Non-pigmented ciliary epithelial cell (primary cell): ENCODE data around the gene NSF.
"Not testable (repeated sequence)": the region's sequence is repeated elsewhere in the genome, so short reads cannot be mapped to it uniquely, and the experiment has no call there.

ENCODE experiments used
- DNase-seq: peaks from one replicate; pipeline ENCODE4 v3.0.0-alpha.2; 2010; ENCODE audit warnings: low read depth

Gene NSF

DNA sequence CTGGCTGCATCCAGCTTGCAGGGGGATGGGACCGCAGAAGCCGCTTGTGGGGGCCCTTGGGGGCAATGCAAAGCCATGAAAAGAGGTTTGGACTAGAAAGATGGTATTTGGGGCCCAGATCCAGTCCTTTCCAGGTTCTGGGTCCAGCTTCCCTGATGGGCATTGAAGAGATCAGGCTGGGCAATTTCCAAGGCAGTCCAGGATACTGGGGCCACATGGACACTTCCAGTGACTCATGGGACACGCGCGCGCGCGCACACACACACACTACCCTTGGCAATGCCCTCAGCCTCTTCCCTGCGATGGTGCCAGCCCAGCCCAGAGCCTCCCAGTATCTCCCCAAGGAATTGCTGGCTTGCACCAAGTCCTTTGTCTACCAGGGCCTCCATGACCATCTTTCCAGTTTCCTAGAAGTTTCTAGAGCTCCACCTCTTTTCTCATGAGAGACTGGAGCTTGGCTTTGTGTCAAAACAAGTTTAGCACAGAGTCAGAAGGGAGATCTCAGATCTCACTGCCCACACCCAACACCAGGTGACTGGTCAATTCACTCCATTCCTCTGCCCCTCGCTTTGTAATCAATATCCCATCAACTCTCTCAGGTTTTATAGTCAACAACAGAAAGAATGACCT is 183.8 kb downstream of the NSF start:
- DNase-seq, result no peak

DNA sequence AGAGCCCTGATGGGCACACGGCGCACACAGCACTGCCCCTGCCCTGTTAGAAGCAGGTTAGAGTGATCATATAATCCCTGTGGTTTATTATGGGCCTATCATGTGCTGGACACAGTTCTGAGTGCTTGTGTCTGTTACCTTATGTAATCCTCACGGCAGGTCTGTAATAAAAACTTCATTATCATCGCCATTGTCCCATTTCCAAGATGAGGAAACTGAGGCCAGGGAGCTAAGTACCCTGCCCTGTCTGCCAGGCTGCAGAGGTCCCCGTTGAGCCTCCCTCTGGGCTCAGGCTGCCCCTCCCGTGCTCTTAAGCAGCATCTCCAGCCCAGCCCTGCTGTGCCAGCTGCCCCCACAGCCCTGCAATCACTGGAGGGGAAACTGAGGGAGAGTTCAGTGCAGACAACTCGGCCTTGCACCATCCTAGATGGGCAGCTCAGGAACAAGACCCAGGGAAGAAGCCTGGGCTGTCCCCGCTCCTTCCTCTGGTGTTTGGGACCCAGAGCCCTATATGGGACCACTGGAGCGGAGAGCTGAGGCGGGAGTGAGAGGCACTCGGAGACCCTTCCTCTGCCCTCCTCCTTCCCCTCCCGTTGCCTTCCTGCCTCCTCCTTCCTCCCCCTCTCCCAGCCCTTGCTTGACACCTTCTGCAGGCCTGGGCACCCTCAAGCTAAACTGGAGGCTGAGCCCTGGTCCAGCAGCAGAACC is 186.0 kb downstream of the NSF start:
- DNase-seq, result no peak

DNA sequence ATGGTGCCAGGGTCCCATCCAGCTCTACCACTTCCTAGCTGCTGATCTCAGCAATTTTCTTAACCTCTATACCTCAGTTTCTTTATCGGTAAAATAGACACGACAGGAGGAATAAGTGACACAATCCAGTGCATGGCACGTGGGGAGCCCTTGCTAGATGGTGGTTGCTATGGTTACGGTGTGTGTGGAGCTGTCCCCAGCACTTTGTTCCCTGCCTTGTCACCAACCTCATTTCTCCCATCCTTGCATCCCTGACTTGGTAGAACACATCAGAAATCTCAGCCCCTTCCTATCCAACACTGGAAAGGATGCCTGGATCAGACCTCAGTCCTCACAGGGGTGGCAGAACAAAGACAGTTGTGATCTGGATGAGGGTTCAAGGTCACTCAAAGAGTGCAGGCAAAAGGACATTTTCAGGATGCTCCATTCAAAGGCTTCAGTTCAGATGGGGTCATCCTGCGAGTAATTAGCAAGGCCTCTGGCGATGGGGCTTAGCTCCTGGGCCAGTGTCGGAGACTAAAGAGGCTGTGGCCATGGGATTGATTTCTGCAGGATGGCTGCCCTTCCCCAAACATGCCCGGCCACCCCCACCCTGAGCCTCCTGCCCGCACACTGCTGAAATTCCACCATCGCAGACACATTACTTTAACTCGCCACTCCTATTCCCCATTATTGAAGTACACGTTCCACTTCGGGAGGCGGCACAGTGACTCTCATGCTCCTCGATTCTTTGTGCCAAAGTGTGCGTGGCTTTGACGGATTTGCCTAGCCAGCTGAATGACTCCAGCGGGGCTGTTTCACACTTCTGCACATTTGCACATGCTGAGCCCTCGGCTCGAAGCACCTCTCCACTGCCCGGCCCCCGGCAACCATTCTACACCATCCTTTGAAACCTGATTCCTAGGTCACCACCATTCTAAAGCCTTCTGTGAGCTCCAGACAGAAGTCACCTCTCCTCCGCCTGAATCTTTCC is 187.8 kb downstream of the NSF start:
- DNase-seq, result no peak

DNA sequence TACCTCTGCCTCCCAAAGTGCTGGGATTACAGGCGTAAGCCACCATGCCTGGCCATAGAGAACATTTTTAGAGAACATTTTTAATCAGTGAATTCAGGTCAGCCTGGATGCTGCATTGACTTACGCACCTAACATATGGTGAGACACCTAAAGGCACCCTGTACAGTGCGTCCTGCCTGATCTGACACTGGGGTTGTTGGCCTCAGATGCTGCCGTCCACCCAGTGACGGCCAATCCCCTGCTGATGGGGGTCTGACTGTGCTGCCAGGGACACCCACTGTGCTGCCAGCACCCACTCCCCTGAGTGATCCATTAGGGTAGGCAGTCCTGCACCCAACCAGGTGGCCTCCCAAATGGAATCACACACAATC is 189.5 kb downstream of the NSF start:
- DNase-seq, result no peak

DNA sequence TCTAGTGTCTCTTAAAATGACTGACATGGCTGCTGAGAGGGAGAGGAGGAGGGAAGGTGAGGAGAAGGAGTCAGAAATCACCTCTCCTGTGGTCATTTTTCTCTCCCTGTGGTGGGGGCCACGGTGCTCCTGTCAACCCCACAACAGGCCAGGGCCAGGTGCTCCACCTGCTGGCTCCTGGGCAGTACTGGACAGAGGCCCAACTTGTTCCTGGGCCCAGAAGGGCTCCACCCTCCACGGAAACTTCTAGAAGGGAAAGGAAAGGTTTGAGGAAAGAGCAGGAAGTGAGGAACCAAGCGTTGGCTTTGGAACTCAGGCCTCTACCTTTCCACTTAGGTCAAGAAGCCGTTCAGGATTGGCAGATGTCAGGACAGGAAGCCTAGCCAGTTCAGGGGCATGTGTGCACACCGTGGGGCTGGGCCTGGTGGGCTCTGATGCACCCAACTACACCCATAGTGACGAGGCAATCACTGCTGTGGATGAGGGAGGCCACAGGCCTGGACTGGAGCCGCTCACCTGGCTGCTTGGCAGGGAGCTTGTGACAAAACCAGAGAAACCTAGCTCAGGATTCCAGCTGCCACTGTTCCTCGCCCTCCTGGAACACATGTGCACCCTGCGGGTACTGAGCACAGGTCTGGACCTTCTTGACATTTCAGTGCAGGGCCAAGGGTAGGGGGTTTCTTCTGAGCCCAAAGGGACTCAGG is 191.9 kb downstream of the NSF start:
- no peak for DNase-seq

DNA sequence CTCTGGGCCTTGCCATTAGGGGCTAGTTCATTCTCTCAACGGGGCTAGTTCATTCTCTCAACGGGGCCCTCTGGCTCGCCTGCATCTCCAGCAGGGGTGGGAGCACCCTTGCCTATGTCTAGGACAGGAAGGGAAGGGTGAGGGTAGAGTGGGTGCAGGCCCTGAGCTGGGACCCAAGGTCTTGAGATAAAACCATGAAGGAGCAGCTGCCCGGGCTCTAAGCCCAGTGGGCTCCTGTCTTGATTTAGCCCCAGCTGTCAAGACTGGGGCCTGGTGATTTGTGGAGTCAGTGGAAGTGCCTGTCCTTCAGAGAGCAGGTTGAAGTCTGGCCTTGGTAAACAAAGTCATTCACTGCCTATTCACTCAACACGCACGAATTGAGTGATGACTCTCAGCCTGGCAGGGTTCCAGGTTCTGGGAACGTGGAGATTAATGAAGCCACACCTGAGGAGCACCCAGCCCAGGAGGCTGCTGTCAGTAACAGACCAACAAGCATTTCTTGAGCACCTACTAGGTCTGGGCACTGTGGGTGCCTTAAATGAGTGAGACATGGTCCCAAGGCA is 192.6 kb downstream of the NSF start:
- DNase-seq, result no peak

DNA sequence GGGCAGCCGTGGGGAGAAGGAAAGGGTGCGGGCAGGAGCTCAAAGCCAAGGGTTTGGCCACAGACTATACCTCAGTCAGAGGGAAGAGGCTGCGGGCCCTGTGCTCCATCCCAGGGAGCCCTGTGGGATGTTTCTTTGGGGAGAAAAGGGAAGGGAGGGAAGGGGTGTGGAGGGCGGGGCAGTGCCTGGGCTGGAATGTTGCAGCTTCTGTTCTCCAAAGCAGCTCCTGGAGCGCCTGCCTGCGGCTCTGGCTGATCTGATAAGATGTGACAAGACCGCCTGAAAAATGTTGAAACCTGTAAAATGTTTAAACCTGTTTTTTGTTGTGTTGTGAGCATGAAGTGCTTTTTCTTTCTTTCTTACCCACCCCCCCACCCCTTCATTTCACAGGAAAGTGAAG is 195.2 kb downstream of the NSF start:
- no peak for DNase-seq

DNA sequence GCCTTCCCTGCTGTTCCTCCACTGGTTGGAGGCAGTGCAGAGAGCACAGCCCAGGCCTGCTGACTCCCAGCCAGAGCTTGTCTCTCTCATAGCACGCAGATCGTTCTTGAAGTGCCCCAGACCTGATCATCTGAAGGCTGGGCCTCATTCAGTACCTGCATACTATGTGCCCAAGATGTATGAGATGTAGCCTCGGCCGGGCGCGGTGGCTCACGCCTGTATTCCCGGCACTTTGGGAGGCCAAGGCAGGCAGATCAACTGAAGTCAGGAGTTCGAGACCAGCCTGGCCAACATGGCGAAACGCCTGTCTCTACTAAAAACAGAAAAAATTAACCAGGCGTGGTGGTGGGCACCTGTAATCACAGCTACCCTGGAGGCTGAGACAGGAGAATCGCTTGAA is 197.0 kb downstream of the NSF start:
- DNase-seq, result no peak

DNA sequence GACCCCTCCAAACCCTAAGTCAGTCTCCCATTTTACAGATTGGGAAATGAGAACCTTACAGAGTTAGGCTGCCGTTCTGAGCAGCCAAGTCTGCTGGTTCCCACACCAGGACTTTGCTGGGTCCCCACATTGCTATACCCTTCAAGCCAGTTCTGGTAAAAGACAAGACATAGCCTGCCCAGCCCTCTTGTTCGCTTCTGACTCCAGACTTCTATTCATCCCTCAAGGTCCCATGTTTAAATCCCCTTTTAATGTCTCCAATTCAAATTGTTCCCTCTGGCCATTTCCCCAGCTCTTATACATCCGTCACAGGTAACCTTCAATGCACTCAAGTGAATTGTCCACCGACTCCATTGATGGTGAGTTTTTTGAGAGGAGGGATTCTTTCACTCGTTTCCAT is 197.8 kb downstream of the NSF start:
- no peak for DNase-seq

DNA sequence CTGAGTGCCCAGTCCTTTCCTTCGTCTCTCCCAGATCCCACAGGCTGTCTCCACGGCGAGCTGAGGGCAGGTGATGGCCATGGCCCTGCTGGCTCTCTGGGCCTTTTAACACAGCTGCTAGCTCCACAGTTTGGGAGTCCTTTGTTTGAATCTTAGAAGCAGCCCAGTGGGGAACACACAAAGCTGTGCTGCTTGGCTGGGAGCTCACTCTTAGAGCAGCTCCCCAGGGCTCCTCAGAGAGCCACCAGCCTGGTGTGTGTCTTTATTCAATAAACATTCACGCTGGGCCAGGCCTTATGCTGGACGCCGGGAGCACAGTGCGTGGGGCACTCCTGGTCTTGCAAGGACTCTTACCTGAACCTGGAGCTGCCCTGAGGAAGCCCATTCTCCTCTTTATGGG is 198.3 kb downstream of the NSF start:
- no peak for DNase-seq

DNA sequence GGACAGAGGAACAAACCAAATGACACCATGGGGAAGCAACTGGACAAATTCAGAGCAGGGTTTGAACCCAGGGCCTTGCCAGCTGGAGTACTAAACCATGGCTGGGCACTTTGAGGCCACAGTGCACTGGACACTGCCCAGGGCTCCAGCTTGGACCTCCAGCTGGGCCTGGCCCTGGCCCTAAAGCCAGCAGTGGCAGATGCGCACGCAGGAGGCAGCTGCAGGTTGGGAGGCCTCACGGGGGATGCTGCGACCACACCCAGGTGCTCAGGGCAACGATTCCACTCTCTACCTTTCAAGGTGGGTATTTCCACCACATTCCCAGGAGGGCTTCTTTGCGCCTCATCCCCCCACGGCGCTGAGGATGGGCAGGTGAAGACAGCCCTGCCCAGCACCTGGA is 199.1 kb downstream of the NSF start:
- no peak for DNase-seq

DNA sequence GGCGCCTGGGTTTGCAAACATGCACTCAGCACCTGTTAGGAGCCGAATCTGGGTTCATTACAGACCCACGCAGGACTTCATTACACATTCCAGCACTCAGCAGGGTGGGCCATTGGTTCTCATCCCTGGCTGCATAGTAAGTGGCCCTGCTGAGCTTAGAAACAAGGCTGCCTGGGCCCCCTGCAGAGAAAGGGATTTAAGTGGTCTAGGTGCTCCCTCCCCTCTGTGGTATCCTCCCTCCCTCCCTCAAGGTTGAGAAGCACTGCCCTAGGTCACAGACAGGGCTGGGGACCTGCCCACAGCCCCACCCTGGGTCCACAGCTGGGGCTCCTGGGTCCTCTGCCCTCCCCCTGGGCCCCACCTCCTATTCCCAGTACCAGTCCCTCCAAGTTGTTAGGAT is 199.7 kb downstream of the NSF start:
- DNase-seq, result no peak

DNA sequence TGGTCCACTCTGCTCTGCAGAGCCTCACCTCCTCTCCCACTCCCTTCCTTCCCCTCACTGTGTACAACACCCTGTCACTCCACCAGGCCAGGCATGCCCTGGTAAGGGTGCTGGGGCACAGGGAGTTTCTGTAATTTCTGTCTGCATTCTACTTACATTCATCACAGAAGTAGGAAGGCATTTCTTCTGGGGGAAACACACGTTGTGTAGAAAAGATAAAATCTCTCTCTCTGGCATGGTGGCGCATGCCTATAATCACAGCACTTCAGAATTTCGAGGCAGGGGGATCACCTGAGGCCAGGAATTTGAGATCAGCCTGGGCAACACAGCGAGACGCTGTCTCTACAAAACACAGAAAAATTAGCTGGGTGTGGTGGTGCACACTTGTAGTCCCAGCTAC is 201.1 kb downstream of the NSF start:
- DNase-seq, result no peak

DNA sequence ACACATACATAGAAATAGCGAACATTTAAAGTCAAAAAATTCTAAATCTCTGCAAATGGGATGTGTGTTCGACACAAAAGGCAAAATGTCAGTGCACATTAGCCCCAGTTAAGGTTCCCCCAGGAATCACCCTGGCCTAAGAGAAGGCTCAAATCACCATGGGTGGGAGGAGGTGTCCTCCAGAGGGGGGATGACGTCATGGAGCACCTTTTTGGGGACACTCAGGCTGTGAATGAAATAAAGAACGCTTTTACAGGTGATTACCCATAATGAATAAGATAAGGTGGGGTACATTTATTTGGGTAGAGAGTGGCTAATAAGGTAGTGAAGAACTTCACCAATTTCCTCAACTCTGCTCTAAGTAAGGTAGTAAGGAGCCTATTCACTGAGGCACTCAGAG is 201.6 kb downstream of the NSF start:
- no peak for DNase-seq

DNA sequence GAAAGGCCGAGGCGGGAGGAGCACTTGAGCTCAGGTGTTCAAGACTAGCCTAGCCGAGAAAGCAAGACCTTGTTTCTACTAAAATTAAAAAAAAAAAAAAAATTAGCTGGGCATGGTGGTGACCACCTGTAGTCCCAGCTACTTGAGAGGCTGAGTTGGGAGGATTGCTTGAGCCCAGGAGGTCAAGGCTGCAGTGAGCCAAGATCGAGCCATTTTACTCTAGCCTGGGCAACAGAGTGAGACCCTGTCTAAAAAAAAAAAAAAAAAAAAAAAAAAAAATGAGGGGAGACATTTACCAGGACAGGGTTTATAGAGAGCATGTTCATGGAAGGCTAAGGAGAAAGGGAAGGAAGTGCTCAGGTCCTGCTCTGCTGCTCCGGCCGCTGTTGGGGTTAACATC is 202.6 kb downstream of the NSF start:
- DNase-seq, result not testable (repeated sequence)

DNA sequence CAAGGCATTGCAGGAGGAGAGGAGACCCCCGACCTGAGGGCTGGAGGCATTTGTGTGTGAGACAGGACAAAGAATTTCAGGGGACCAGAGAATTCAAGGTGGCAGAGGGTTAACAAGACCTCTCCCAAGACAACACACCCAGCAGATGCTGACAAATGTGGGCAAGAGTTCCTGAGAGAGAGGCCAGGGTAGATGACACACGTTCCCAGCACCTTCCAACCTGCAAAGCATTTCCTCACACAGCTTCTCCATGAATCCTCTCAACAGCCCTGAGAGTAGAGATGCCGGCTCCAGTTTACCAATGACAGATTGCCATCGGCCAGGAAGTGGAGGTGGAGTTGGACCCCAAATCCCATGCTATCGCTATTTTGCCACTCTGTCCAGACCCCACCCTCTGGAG is 203.1 kb downstream of the NSF start:
- no peak for DNase-seq

DNA sequence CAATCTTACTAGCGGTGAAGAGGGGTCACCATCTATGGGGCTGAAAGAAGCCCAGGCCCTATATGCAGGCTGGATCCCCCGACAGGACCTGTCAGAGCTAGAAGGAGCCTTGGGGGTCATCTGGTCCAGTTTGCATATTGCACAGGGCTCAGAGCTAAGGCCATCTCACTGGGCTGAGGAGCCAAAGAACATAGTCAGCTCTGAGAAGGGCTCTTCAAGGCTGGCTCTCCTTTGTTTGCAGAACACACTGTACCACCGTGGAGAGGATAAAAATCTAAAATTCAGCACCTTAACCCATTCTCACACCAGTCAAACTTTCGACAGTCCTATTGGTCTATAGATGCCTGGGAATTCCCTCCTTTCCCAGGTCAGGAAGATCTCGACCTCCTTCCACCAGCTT is 203.8 kb downstream of the NSF start:
- no peak for DNase-seq

DNA sequence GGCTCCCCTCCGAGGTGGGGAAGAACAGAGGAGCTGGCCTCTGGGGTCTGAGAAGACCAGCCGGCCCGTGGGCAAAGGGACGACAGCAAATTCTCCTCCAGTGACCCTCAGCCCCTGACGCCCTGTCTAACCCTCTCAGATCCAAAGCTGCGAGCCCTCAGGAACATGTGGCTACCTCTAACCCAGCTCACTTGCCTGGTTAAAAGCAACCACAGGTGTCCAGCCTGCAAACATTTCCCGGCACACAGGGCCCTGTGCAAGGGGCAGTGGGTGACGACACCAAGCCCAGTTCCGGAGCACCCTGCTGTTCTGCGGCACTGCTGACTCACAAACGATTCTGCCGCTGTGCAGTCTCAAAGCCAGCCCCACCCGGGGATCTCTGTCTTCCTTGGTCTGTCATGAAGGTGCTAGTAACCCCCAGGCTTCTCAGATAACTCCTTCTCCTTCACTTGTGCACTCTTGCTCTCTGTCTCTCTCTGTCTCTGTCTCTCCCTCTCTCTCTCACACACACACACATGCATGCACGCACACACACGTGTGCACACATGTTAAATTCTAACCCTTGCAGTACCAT is 205.0 kb downstream of the NSF start:
- peak; percentile 13 for DNase-seq

DNA sequence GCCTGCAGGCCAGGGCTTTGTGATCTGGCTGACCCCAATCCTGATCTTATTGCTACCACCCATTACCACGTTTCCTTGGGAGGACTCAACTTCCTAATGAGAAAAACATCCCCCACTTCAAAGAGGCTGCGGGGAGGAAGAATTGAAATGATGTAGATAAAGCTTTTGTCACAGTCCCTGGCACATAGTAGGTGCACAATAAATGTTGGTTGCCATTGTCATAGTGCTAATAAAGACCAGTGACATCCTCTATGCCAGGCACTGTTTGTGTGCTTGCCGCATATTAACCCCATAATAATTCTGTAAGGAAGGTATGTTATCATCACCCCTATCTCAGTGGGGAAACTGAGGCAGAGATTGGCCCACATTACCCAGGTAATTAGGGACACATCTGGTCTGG is 205.6 kb downstream of the NSF start:
- no peak for DNase-seq

DNA sequence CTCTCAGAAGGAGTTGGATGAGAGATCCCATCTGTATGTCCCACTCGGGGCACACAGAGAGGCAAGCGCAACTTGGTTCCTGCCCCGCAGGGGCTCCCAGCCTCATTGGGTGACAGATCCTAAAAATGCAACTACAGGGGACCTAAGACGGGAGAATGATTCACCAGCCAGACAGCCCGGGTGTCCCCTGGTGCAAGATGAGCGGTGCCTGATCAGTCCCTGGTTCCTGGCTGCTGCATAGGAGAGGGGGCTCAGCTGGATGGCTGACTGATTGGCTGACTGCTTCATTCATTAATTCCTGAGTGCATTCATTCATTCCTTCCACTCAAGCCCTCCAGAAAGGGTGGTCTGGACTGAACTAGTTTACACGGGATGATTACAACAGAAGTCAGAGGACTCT is 206.1 kb downstream of the NSF start:
- no peak for DNase-seq

DNA sequence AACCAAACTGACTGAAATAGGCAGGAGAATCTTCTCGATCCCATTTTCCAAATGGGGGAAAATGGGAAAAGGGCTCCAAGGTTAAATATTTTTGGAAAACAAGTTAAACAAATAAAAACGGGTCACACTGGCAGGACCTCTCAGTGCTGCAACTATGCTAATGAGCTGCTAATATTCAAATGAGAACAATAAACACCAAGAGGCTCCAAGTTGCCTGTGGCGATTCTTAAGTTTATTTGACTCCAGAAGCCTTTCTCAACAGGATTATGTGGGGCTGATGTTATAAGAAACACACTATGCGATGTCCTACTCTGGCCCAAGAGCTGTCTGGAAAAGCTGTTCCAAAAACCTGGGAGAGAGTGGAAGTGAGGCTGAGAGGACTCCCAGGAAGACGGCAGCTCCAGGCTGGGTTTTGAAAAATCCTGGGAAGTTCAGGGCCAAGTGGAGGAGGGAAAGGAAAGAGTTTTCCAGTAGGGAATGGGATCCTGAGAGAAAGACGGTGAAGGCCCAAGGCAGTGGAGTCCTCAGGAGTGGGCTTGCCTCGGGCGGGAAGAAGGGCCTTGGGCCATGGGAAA is 206.6 kb downstream of the NSF start:
- no peak for DNase-seq
